Stimulated activated CD8-positive, alpha-beta memory T cell treated with anti-CD3 and anti-CD28 coated beads, Interleukin-7, amount 100 ng/mL, for 1 hour (primary cell): ENCODE results near the gene DRG2.

ENCODE experiments used
- DNase-seq, 2 donors: peaks; one replicate each; pipeline ENCODE4 v3.0.0-alpha.2; 2020; ENCODE audit warnings: low read depth in 2 of 2

Gene DRG2

GRCh38 chr17:18115517-18115916, 27.8 kb downstream of the DRG2 start:
- DNase-seq, result no peak

DNA sequence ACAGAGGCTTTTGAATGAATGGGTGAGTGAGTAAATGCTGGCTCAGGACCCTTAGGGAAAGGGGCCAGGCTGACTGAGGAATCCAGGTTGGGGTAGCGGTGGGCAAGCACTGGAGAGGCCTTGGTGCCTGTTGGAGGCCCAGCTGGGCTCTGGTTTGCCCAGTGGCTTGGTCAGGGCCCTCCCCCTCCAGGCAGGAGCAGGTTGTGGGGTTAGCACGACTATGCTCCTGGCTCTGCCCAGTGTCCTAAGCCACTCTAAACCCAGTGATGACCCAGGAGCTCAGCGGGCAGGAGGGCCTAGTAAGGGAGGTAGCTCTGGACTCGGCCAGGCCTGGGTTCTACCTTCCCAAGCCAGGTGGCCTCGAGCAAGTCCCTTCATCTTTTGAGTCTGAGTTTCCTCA, 28.3 kb downstream of the DRG2 start:
- no peak for DNase-seq

DNA sequence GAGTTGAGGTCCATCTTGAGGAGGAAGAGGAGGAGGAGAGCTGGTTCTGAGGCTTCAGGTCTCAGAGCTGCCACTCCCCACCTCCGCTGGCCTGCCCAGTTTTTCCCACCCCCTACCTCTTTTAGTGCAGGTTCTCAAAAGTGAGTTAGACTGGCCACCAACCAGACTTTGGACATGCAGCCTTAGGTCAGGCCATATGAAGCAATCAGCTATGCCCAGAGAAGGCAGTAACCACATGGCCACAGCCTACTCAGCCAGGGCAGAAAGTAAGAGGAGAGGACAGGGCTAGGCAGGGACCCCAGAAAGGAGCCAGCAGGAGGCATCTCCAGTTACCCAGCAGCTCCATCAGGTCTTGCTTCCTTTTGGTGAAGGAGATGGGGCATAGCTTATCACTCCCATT, 29.8 kb downstream of the DRG2 start:
- DNase-seq, result no peak

- no peak for DNase-seq
These were observed 30.5 kb downstream of the DRG2 start for GRCh38 chr17:18117982-18118975.

DNA sequence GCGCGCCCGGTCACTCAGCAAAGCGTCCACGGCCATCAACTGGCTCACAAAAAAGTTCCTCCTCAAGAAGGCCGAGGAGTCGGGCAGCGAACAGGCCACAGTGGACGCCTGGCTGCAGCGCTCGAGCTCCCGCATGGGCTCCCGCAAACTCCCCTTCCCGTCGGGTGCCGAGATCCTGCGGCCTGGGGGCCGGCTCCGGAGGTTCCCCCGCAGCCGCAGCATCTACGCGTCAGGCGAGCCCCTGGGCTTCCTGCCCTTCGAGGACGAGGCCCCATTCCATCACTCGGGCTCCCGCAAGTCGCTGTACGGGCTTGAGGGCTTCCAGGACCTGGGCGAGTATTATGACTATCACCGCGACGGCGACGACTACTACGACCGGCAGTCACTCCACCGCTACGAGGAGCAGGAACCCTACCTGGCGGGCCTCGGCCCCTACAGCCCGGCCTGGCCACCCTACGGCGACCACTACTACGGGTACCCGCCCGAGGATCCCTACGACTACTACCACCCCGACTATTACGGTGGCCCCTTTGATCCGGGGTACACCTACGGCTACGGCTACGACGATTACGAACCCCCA, 31.5 kb downstream of the DRG2 start:
- no peak for DNase-seq

- DNase-seq, result no peak
These were observed 32.2 kb downstream of the DRG2 start for GRCh38 chr17:18119938-18120337.

DNA sequence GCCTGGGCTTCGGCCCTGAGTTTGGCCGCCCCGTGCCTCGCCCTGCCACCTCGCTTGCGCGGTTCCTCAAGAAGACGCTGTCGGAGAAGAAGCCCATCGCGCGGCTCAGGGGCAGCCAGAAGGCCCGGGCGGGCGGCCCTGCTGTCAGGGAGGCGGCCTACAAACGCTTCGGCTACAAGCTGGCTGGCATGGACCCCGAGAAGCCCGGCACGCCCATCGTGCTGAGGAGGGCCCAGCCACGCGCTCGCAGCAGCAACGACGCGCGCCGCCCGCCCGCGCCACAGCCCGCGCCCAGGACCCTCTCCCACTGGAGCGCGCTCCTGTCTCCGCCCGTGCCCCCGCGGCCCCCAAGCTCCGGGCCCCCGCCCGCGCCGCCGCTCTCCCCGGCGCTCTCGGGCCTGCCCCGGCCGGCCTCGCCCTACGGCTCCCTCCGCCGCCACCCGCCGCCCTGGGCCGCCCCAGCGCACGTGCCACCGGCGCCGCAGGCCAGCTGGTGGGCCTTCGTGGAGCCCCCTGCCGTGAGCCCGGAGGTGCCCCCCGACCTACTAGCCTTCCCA, 32.8 kb downstream of the DRG2 start:
- no peak for DNase-seq

GRCh38 chr17:18121144-18121910, 33.6 kb downstream of the DRG2 start:
- no peak for DNase-seq

GRCh38 chr17:18122990-18123753, 35.4 kb downstream of the DRG2 start:
- DNase-seq, result no peak

DNA sequence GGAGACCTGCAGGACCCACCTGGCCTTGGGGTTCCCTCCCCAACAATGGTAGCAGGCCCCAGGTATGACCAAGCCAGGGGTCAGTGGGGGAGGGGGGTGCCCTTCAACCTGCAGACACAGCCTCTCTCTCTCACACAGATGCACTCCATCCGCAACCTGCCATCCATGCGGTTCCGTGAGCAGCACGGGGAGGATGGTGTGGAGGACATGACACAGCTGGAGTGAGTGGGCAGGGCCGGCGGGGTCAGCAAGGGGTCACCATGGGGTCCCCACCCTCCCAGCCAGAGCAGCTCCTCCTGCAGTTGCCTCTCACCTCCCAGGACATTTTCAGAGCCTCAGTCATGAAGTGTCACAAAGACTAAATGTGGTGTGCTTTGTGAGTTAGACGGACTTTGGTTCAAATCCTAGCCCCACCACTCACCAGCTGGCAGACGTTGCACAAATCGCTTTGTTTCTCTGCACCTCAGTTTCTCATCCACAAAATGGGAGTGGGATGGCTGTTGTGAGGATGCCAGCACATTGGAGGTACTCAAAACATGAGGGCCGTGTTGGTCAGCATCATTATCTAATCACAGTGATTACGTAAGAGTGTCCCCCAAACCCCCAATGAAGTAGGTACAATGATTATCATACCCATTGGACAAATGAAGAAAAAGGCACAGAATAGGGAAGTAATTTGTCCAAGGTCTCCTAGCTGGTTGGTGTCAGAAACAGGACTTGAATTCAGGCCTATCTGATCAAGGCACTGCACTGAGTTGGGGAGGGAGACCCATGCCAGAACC, 36.8 kb downstream of the DRG2 start:
- no peak for DNase-seq

GRCh38 chr17:18129041-18129502, 41.3 kb downstream of the DRG2 start:
- no peak for DNase-seq

- DNase-seq, result no peak
These were observed 45.0 kb downstream of the DRG2 start for GRCh38 chr17:18132711-18133110.

- DNase-seq, result no peak
These were observed 48.6 kb downstream of the DRG2 start for GRCh38 chr17:18136357-18136756.

- no peak for DNase-seq
These were observed 50.5 kb downstream of the DRG2 start for GRCh38 chr17:18138065-18138749.

DNA sequence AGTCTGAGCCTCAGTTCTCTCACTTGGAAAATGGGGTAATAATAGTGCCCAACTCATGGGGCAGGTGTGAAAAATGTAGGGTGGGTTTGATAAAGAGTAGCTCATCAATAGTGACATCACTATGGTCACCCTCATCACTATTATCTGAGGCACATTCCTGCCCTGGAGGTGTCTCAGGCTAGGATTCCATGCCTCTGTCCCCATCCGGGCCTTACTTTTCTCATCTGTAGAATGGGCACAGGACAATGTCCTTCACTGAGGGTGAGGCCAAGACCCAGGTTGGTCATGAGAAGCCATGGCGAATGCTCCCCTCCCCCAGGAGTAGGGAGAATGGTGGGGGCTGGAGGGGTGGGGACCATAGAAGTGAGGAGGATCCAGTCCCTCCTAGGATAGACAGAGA, 51.3 kb downstream of the DRG2 start:
- no peak for DNase-seq

DNA sequence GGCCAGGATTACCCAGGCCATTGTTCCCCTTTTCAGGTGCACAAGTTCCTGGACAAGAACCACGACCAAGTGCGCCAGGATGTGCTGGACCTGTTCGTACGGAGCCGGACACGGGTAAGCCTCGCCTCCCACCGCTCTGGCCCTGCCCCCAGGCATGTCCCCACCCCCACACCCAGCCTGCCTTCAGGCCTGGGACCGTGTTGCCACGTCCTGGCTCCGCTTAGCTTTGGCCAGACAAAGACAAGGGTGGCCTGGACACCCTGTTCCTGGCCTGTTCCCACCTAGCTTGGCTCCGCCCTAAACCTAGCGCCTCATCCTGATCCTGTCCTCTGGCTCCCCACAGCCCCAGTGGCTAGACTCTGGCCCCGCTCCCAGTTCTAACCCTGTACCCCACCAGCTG, 51.8 kb downstream of the DRG2 start:
- no peak for DNase-seq

DNA sequence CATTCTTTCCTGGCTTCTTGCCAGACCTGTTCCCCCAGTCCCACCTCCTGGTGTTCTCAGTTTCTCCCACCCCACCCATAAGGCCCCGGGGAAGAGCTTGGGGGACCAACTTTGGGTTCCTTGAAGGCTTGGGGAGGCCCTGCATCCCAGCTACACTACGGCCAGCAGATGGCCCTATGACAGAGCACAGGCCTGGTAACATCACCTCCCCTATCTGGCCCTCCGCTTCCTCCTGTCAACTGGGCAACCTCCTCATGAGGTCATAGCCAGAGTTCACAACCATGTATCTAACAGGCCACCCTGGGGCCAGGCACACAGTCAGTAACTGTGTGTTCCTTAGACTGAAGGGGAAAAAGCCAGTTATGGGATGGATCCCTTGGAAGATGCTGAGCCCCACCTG, 52.2 kb downstream of the DRG2 start:
- DNase-seq, result no peak

GRCh38 chr17:18140648-18141047, 52.9 kb downstream of the DRG2 start:
- DNase-seq, result no peak

DNA sequence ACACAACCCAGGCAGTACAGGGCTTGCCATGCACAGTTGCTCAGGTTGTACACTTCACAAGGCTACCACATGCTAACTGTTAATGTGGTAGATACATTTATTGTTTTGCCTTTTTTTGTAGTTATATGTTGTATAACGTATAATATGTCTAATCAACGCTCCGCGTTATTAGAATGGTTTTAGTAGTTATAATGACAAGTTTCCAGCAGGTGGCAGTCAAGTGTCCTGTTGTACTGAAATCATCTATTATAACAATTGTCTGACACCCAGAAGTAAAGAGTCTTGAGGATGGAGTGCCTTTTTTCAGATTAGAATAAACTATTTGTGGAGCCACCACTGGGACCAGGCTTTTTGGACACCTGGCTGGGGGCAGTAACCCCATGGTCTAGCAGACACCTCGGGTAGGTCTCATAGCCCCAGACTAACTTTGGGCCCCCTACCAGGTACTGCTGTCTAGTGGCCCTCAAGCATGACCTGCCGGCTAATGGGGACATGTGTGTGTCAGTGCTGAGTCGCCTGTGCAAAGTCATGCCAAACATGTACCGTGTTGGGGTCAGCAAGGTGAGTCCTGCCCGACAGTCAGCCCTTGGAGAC, 53.6 kb downstream of the DRG2 start:
- DNase-seq, result no peak

GRCh38 chr17:18142417-18142816, 54.7 kb downstream of the DRG2 start:
- no peak for DNase-seq
